Heart right ventricle (tissue), 16 donors: ENCODE measurements around the gene NUBPL. TPM values are rescaled to one million over a fixed set of nuclear protein-coding genes. Genes with fewer than 3 reads are reported as not detected.
"Not testable (repeated sequence)": the region's sequence is repeated elsewhere in the genome, so short reads cannot be mapped to it uniquely, and the experiment has no call there.

Source experiments
- ATAC-seq, 8 donors: fragments of 200-7000 bp; cut with Tn5 transposase; one replicate each; pipeline ENCODE4 v1.9.1; 2020; ENCODE audit warnings: mild to moderate bottlenecking in 8 of 8, moderate library complexity in 8 of 8, moderate number of reproducible peaks in 1 of 8
- DNase-seq, 2 donors: peaks; one replicate each; pipeline ENCODE4 v3.0.0-alpha.2; 2020
- H3K27ac ChIP-seq, 10 donors: fragments of 200-600 bp; sonication (generic) in 2 of 10; one replicate each; pipeline versions ENCODE4 v1.5.0 to v1.8.0; 2020 to 2022; ENCODE audit warnings: mild to moderate bottlenecking in 3 of 10
- H3K27me3 ChIP-seq, 7 donors: fragments of 200-600 bp; one replicate each; pipeline ENCODE4 v1.8.0; 2021 to 2022; ENCODE audit warnings: mild to moderate bottlenecking in 2 of 7
- H3K36me3 ChIP-seq, 9 donors: fragments of 200-600 bp; sonication (generic) in 1 of 9; one replicate each; pipeline versions ENCODE4 v1.5.0 to v1.8.0; 2020 to 2022; ENCODE audit warnings: mild to moderate bottlenecking in 2 of 9
- H3K4me1 ChIP-seq, 9 donors: fragments of 200-600 bp; sonication (generic) in 1 of 9; one replicate each; pipeline versions ENCODE4 v1.5.0 to v1.8.0; 2020 to 2022; ENCODE audit warnings: mild to moderate bottlenecking in 4 of 9
- H3K4me3 ChIP-seq, 10 donors: fragments of 200-600 bp; sonication (generic) in 2 of 10; one replicate each; pipeline versions ENCODE4 v1.5.0 to v1.8.0; 2020 to 2022; ENCODE audit warnings: mild to moderate bottlenecking in 7 of 10, moderate library complexity in 2 of 10
- H3K9me3 ChIP-seq, 11 donors: fragments of 200-600 bp in 10 of 11; sonication (generic) in 2 of 11; one replicate each; pipeline versions ENCODE4 v1.5.0 to v1.8.0; 2013 to 2022; ENCODE audit warnings: mild to moderate bottlenecking in 2 of 11, control low read depth in 1 of 11, moderate library complexity in 1 of 11
- WGBS, 2 donors: extraction: QIAGEN DNeasy Blood & Tissue Kit; methylation state at CpG; one replicate each; pipeline ENCODE4 v1.1.7; 2013; ENCODE audit warnings: inconsistent platforms in 1 of 2; 5-methylcytosine and 5-hydroxymethylcytosine counted together
- intact Hi-C, 10 donors: fragments of 100-400 bp; cut with DNase I; formaldehyde crosslinking; loops; one replicate each; pipeline versions ENCODE4 v1.11.1 to v1.14.2; 2022
- polyA plus RNA-seq, 2 donors: library from polyadenylated mRNA; stranded (reverse); fragments of 200-250 nt; gene quantifications; one replicate each; pipeline ENCODE4 v1.2.3, GENCODE V29; 2013
- total RNA-seq, 10 donors: library from RNA; stranded (reverse); fragmentation: NEBNext Ultra II Directional in 3 of 10; extraction: Animal tissue kit (Norgen Biotek cat#: 25700) in 3 of 10; gene quantifications; one replicate each; pipeline versions ENCODE4 v1.2.1 to v1.2.4, GENCODE V29; 2021 to 2023
- TF ChIP-seq, protein P1 (sequence below), 9 donors: fragments of 200-600 bp; sonication (generic) in 2 of 9; IDR thresholded peaks; one replicate each; pipeline versions ENCODE4 v1.5.0 to v1.8.0; 2021 to 2022; ENCODE audit warnings: antibody characterized with exemption in 9 of 9, mild to moderate bottlenecking in 5 of 9, moderate library complexity in 1 of 9
- donor health status: Arrhythmogenic right ventricular cardiomyopathy.
- donor health status: ischemic (EF 13 %, LVEDD 7.1; RV severe dilation, severe dysfunction).
- donor health status: healthy with polysubstance abuse.
- donor health status: DM: no; HTN: yes; CAD: no.
- donor health status: DM: no; HTN: no; CAD: no.
- donor health status: ischemic (EF 25% LVEDD 6.9; RV normal size, moderate dysfunction).
- donor health status: ischemic (EF 25% LVEDD 5.7; RV mildly dilated, moderate dysfunction).
- donor health status: healthy.
- donor health status: DM: yes; HTN: yes; CAD: no.
- donor health status: Ischemic cardiomyopathy.
- donor health status: ischemic (EF 35%, LVEDD 5.7; RV mildly dilated, moderate dysfunction).
- donor health status: nonischemic (EF 11% LVEDD 7.7; RV severe dilation, severe dysfunction).
- donor health status: DM: yes; HTN: yes; CAD: no.
- donor health status: PGD.
- donor health status: ischemic (EF 29% LVEDD 5.4; RV normal size, mild dysfunction).
- donor health status: nonischemic (EF 23%, LVEDD 6.1; RV moderate dilation, normal function).

NUBPL gene
- total and polyA plus RNA-seq, 12 donors: 4.0 to 32.0 (median 24.1) TPM

GRCh38 chr14:31622060-31622459, 60.9 kb downstream of the NUBPL start:
- Histone ChIP-seq H3K9me3 (peaks cover 0 to 39% (median 5%) of the 10 kb centered on the region in 11 donors), H3K27me3 (no peaks in the 10 kb centered on the region), H3K4me3 (no peak overlapping the region), H3K27ac (no peak overlapping the region), H3K36me3 (peaks cover 0 to 18% (median 0%) of the 10 kb centered on the region in 9 donors), H3K4me1 (no peaks in the 10 kb centered on the region)
- TF ChIP-seq, protein P1, sequence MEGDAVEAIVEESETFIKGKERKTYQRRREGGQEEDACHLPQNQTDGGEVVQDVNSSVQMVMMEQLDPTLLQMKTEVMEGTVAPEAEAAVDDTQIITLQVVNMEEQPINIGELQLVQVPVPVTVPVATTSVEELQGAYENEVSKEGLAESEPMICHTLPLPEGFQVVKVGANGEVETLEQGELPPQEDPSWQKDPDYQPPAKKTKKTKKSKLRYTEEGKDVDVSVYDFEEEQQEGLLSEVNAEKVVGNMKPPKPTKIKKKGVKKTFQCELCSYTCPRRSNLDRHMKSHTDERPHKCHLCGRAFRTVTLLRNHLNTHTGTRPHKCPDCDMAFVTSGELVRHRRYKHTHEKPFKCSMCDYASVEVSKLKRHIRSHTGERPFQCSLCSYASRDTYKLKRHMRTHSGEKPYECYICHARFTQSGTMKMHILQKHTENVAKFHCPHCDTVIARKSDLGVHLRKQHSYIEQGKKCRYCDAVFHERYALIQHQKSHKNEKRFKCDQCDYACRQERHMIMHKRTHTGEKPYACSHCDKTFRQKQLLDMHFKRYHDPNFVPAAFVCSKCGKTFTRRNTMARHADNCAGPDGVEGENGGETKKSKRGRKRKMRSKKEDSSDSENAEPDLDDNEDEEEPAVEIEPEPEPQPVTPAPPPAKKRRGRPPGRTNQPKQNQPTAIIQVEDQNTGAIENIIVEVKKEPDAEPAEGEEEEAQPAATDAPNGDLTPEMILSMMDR (IDR thresholded peaks at IDR 0.05): no peak
- WGBS, 2 donors: 96 to 97% methylated on average over 5 of the region's 5 CpGs
- DNase-seq (no peak), ATAC-seq (no peak)
- intact Hi-C loops: no loop called here

DNA sequence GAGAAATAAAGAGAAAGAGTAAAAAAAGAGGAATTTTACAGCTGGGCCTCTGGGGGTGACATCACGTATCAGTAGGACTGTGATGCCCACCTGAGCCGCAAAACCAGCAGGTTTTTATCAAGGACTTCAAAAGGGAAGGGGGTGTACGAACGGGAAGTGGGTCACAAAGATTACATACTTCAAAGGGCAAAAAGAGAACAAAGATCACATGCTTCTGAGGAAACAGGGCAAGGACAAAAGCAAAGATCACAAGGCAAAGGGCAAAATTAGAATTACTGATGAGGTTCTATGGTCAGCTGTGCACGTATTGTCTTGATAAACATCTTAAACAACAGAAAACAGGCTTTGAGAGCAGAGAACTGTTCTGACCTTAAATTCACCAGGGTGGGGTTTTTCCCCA, 91.7 kb downstream of the NUBPL start:
- not testable (repeated sequence) for H3K4me1 ChIP-seq, H3K36me3 ChIP-seq, H3K4me3 ChIP-seq, H3K27ac ChIP-seq, ATAC-seq, H3K27me3 ChIP-seq, DNase-seq
- H3K9me3 ChIP-seq: peaks cover 0 to 35% (median 11%) of the 10 kb centered on the region in 11 donors
- 98 to 99% methylated on average over 5 of the region's 5 CpGs for WGBS, 2 donors
- intact Hi-C loops: loop anchor here in 1 of 10 donors (10.0 kb wide), 1 partner anchor 48 kb away; no protein-coding TSS in a partner anchor

GRCh38 chr14:31657917-31658316, 96.7 kb downstream of the NUBPL start:
- intact Hi-C loops: loop anchor here in 1 of 10 donors (10.0 kb wide), 1 partner anchor 53 kb away; no protein-coding TSS in a partner anchor
- no peak overlapping the region for H3K27ac ChIP-seq
- no peaks in the 10 kb centered on the region for H3K4me1 ChIP-seq
- no peak for DNase-seq
- H3K36me3 ChIP-seq: peaks cover 0 to 7% (median 0%) of the 10 kb centered on the region in 9 donors
- H3K27me3 ChIP-seq: no peaks in the 10 kb centered on the region
- H3K9me3 ChIP-seq: peaks cover 0 to 22% (median 6%) of the 10 kb centered on the region in 11 donors
- no peak overlapping the region for H3K4me3 ChIP-seq
- TF ChIP-seq, protein P1 (IDR thresholded peaks at IDR 0.05): no peak
- ATAC-seq: no peak

GRCh38 chr14:31659278-31659677, 98.1 kb downstream of the NUBPL start:
- no peak for ATAC-seq
- H3K4me1 ChIP-seq: no peaks in the 10 kb centered on the region
- H3K4me3 ChIP-seq: no peak overlapping the region
- H3K9me3 ChIP-seq: peaks cover 0 to 18% (median 0%) of the 10 kb centered on the region in 11 donors
- TF ChIP-seq, protein P1 (IDR thresholded peaks at IDR 0.05): no peak
- no peak overlapping the region for H3K27ac ChIP-seq
- 64 to 71% methylated on average over 1 of the region's 1 CpG for WGBS, 2 donors
- intact Hi-C loops: loop anchor here in 1 of 10 donors (10.0 kb wide), 1 partner anchor 54 kb away; no protein-coding TSS in a partner anchor
- no peaks in the 10 kb centered on the region for H3K27me3 ChIP-seq
- H3K36me3 ChIP-seq: peaks cover 0 to under 1% (median 0%) of the 10 kb centered on the region in 9 donors
- no peak for DNase-seq

- TF ChIP-seq, protein P1 (IDR thresholded peaks at IDR 0.05): no peak
- Histone ChIP-seq H3K4me1 (no peaks in the 10 kb centered on the region), H3K9me3 (peaks cover 0 to 23% (median 0%) of the 10 kb centered on the region in 11 donors), H3K36me3 (no peaks in the 10 kb centered on the region), H3K4me3 (no peak overlapping the region), H3K27me3 (no peaks in the 10 kb centered on the region), H3K27ac (no peak overlapping the region)
- DNase-seq (no peak), ATAC-seq (no peak)
- intact Hi-C loops: no loop called here
- WGBS, 2 donors: 94 to 97% methylated on average over 3 of the region's 3 CpGs
Measured at GRCh38 chr14:31660191-31660590, 99.0 kb downstream of the NUBPL start.
